IMR-90 (cell line): ENCODE measurements around the gene ZNF365. TPM values are rescaled to one million over a fixed set of nuclear protein-coding genes. Genes with fewer than 3 reads are reported as not detected.

Experiments
- ATAC-seq: fragments of 200-7000 bp; cut with Tn5 transposase; 2 replicates; pipeline ENCODE4 v1.9.1; 2020; ENCODE audit warnings: low read depth, mild to moderate bottlenecking, moderate library complexity
- BruUV-seq: library from RNA; stranded (reverse); fragments of 400-500 nt; replicated peaks from 2 replicates; lab custom pipeline; 2021; lab: Mats Ljungman, UMichigan
- CTCF ChIA-PET: fragments of 300-600 bp; formaldehyde crosslinking; extraction: SDS; loops from one replicate; lab custom pipeline; 2021; ENCODE audit warnings: antibody characterized with exemption; lab: Yijun Ruan, JAX
- POLR2A ChIA-PET: fragments of 300-600 bp; sonication (Branson Sonifier 250); formaldehyde crosslinking; loops from one replicate; lab custom pipeline; 2022; ENCODE audit warnings: antibody characterized with exemption; ENCODE audit not compliant: unreplicated experiment; lab: Charles Lee
- DNase-seq: peaks from one replicate; pipeline ENCODE4 v3.0.0; 2013
- H2AFZ ChIP-seq: replicated peaks from 2 replicates; pipeline ENCODE3; 2013; ENCODE audit warnings: low read length, mild to moderate bottlenecking; ENCODE audit not compliant: poor library complexity
- H2AK5ac ChIP-seq: 2 replicates; pipeline ENCODE4 v1.6.1; 2013; ENCODE audit warnings: low read depth, low read length, inconsistent platforms
- H2AK9ac ChIP-seq: replicated peaks from 2 replicates; pipeline ENCODE3; 2013; ENCODE audit warnings: mild to moderate bottlenecking, low read depth, low read length, moderate library complexity; ENCODE audit not compliant: poor library complexity
- H2BK120ac ChIP-seq: 2 replicates; pipeline ENCODE4 v1.6.1; 2013; ENCODE audit warnings: low read depth, low read length, inconsistent platforms
- H2BK15ac ChIP-seq: 3 replicates; pipeline ENCODE4 v1.6.1; 2013; ENCODE audit warnings: low read depth, low read length, inconsistent platforms
- H2BK20ac ChIP-seq: 2 replicates; pipeline ENCODE4 v1.6.1; 2013; ENCODE audit warnings: low read depth, mild to moderate bottlenecking, inconsistent platforms, low read length, moderate library complexity
- H2BK5ac ChIP-seq: 2 replicates; pipeline ENCODE4 v1.6.1; 2013; ENCODE audit warnings: mild to moderate bottlenecking, low read depth, low read length, inconsistent platforms; ENCODE audit not compliant: poor library complexity, severe bottlenecking
- H3K14ac ChIP-seq: replicated peaks from 2 replicates; pipeline ENCODE4 v1.6.1; 2013; ENCODE audit warnings: low read depth, low read length, inconsistent platforms
- H3K18ac ChIP-seq: 2 replicates; pipeline ENCODE4 v1.6.1; 2013; ENCODE audit warnings: low read depth, low read length, control low read depth
- H3K23ac ChIP-seq: 2 replicates; pipeline ENCODE4 v1.6.1; 2013; ENCODE audit warnings: low read depth, low read length, inconsistent platforms
- H3K27ac ChIP-seq: 2 replicates; pipeline ENCODE4 v1.5.1; 2013; ENCODE audit warnings: mild to moderate bottlenecking, control low read depth, low read length; ENCODE audit not compliant: insufficient read depth
- H3K27me3 ChIP-seq: 2 replicates; pipeline ENCODE4 v1.6.1; 2013; ENCODE audit warnings: low read length; ENCODE audit not compliant: control insufficient read depth, insufficient read depth
- H3K36me3 ChIP-seq: 2 replicates; pipeline ENCODE4 v1.6.1; 2013; ENCODE audit warnings: low read length, mixed read lengths; ENCODE audit not compliant: control insufficient read depth, insufficient read depth
- H3K4ac ChIP-seq: 2 replicates; pipeline ENCODE4 v1.6.1; 2013; ENCODE audit warnings: low read depth, low read length, inconsistent platforms
- H3K4me1 ChIP-seq: 2 replicates; pipeline ENCODE4 v1.6.1; 2013; ENCODE audit warnings: low read length, mixed read lengths; ENCODE audit not compliant: control insufficient read depth, insufficient read depth
- H3K4me2 ChIP-seq: 2 replicates; pipeline ENCODE4 v1.6.1; 2013; ENCODE audit warnings: low read depth, mild to moderate bottlenecking, control low read depth, low read length, moderate library complexity
- H3K4me3 ChIP-seq: 2 replicates; pipeline ENCODE4 v1.5.1; 2013; ENCODE audit warnings: low read depth, mild to moderate bottlenecking, control low read depth, low read length, moderate library complexity; ENCODE audit not compliant: insufficient read depth
- H3K56ac ChIP-seq: 2 replicates; pipeline ENCODE4 v1.6.1; 2013; ENCODE audit warnings: low read length, inconsistent platforms; ENCODE audit not compliant: insufficient read depth; ENCODE audit errors: extremely low read depth
- H3K79me1 ChIP-seq, 2 experiments: 2 replicates each; pipeline ENCODE4 v1.6.1; 2013; ENCODE audit warnings: low read length in 2 of 2, inconsistent platforms in 1 of 2, low read depth in 1 of 2
- H3K9ac ChIP-seq: 2 replicates; pipeline ENCODE4 v1.6.1; 2013; ENCODE audit warnings: low read depth, low read length, control low read depth
- H3K9me1 ChIP-seq: 2 replicates; pipeline ENCODE4 v1.6.1; 2013; ENCODE audit warnings: low read length, inconsistent platforms; ENCODE audit not compliant: insufficient read depth
- H3K9me3 ChIP-seq: 2 replicates; pipeline ENCODE4 v1.6.1; 2013; ENCODE audit warnings: low read length; ENCODE audit not compliant: control insufficient read depth, insufficient read depth
- H4K20me1 ChIP-seq: 2 replicates; pipeline ENCODE4 v1.6.1; 2013; ENCODE audit warnings: low read length, inconsistent platforms; ENCODE audit not compliant: insufficient read depth
- H4K5ac ChIP-seq: 2 replicates; pipeline ENCODE4 v1.6.1; 2013; ENCODE audit warnings: mild to moderate bottlenecking, low read depth, low read length, control low read depth
- H4K8ac ChIP-seq, 2 experiments: 2 replicates each; pipeline ENCODE4 v1.6.1; 2013; ENCODE audit warnings: low read depth in 2 of 2, low read length in 2 of 2, control low read depth in 1 of 2, inconsistent platforms in 1 of 2
- H4K91ac ChIP-seq: 2 replicates; pipeline ENCODE4 v1.6.1; 2013; ENCODE audit warnings: low read depth, low read length, inconsistent platforms; ENCODE audit not compliant: insufficient read depth
- BHLHE40 ChIP-seq: fragments of 150-350 bp; IDR thresholded peaks from 2 replicates; pipeline ENCODE4 v1.6.1; 2016; ENCODE audit warnings: mild to moderate bottlenecking, low read depth, low read length
- CEBPB ChIP-seq: IDR thresholded peaks from 2 replicates; pipeline ENCODE4 v1.6.1; 2012; ENCODE audit warnings: low read depth, low read length, improper control_type of control experiment
- CHD1 ChIP-seq: IDR thresholded peaks from 2 replicates; pipeline ENCODE4 v1.6.1; 2012; ENCODE audit warnings: low read depth, low read length, improper control_type of control experiment
- FOS ChIP-seq: fragments of 150-350 bp; IDR thresholded peaks from 2 replicates; pipeline ENCODE4 v1.6.1; 2016; ENCODE audit warnings: low read depth, low read length
- MXI1 ChIP-seq: IDR thresholded peaks from 2 replicates; pipeline ENCODE4 v1.6.1; 2012; ENCODE audit warnings: low read depth, mild to moderate bottlenecking, low read length, moderate library complexity, borderline replicate concordance
- NFE2L2 ChIP-seq: fragments of 150-350 bp; IDR thresholded peaks from 2 replicates; pipeline ENCODE4 v1.6.1; 2016; ENCODE audit warnings: low read depth, mild to moderate bottlenecking, low read length
- RAD21 ChIP-seq: IDR thresholded peaks from 2 replicates; pipeline ENCODE4 v1.6.1; 2012; ENCODE audit warnings: low read length, improper control_type of control experiment
- RCOR1 ChIP-seq: IDR thresholded peaks from 2 replicates; pipeline ENCODE4 v1.6.1; 2012; ENCODE audit warnings: mild to moderate bottlenecking, low read length, improper control_type of control experiment; ENCODE audit not compliant: insufficient replicate concordance
- RFX5 ChIP-seq: IDR thresholded peaks from 2 replicates; pipeline ENCODE4 v1.8.0; 2012; ENCODE audit warnings: low read depth, mild to moderate bottlenecking, low read length, moderate library complexity
- WGBS, 2 experiments: methylation state at CpG; one replicate each; pipeline versions ENCODE4 v1.1.5 to v1.1.7; 2013; ENCODE audit warnings: missing lambda C conversion rate in 2 of 2; ENCODE audit not compliant: insufficient read length in 1 of 2; ENCODE audit errors: extremely low coverage in 2 of 2; 5-methylcytosine and 5-hydroxymethylcytosine counted together
- dilution Hi-C: fragments of 300-500 bp; cut with HindIII; formaldehyde crosslinking; loops from one replicate; pipeline ENCODE4 v1.14.3; 2018; ENCODE audit warnings: low sequenced_read_pairs; ENCODE audit not compliant: unreplicated experiment
- in situ Hi-C: fragments of 300-500 bp; cut with MboI; formaldehyde crosslinking; loops from 3 replicates; pipeline ENCODE4 v1.14.3; 2019; ENCODE audit warnings: low sequenced_read_pairs, inconsistent platforms, mixed read lengths
- intact Hi-C: fragments of 100-400 bp; cut with micrococcal nuclease; formaldehyde crosslinking; loops from 2 replicates; pipeline ENCODE4 v1.10.0; 2022
- polyA plus RNA-seq, 3 experiments: library from polyadenylated mRNA; depleted of rRNA; stranded (reverse); fragments of >200 nt; gene quantifications; 2 replicates each; pipeline ENCODE4 v1.2.3, GENCODE V29; 2012; ENCODE audit warnings: low replicate concordance in 1 of 3
- total RNA-seq: library from RNA; depleted of rRNA; stranded (reverse); fragments of >200 nt; gene quantifications from 2 replicates; pipeline ENCODE4 v1.2.3, GENCODE V29; 2012

ZNF365 gene
- total and polyA plus RNA-seq, 2 of the 4 experiments (the other 2 are of a cell fraction) = 1.2 to 3.2 TPM

GRCh38 chr10:62442006-62442405, 67.8 kb downstream of the ZNF365 start:
- Histone ChIP-seq H3K4me1 (no peaks in the 10 kb centered on the region), H2AK9ac (no peak overlapping the region), H3K9me3 (peaks cover 2% of the 10 kb centered on the region; the same call in 1 of the 2 replicates), H2BK20ac (no peak overlapping the region), H3K4me2 (no peak overlapping the region), H3K18ac (no peak overlapping the region), H2BK120ac (no peak overlapping the region), H4K5ac (no peak overlapping the region), H4K8ac (no peak overlapping the region), H3K23ac (no peak overlapping the region), H3K36me3 (no peaks in the 10 kb centered on the region), H3K4me3 (no peak overlapping the region), H2AFZ (no peak overlapping the region), H3K79me1 (no peaks in the 10 kb centered on the region), H3K14ac (no peak overlapping the region), H2BK15ac (no peak overlapping the region), H2BK5ac (no peak overlapping the region), H3K27me3 (peaks cover 3% of the 10 kb centered on the region; the same call in 1 of the 2 replicates), H3K9ac (no peak overlapping the region), H3K4ac (no peak overlapping the region), H3K9me1 (no peaks in the 10 kb centered on the region), H4K20me1 (no peaks in the 10 kb centered on the region), H3K56ac (no peak overlapping the region), H2AK5ac (no peak overlapping the region), H4K91ac (no peak overlapping the region), H3K27ac (no peak overlapping the region)
- ATAC-seq (no peak), DNase-seq (no peak)
- WGBS, 2 experiments = no CpG with 5 or more reads among the region's 3 CpGs
- TF ChIP-seq BHLHE40 (no peak), CHD1 (no peak), NFE2L2 (no peak), CEBPB (no peak), FOS (no peak), RFX5 (no peak), MXI1 (no peak), RCOR1 (no peak), RAD21 (no peak)
- in situ Hi-C loops (no loop called here), dilution Hi-C loops (no loop called here), intact Hi-C loops (no loop called here)
- ChIA-PET POLR2A (no interaction called here), CTCF (interaction anchor here (0.5 kb wide), 1 partner anchor 25 kb away, joined by 11 read pairs; no protein-coding TSS in a partner anchor)
- no TSS peak for BruUV-seq
